ENCODE data around the gene PAM16. TPM values are rescaled to one million over a fixed set of nuclear protein-coding genes. Genes with fewer than 3 reads are reported as not detected.

PAM16 gene
- total and polyA plus RNA-seq, 4 donors = 23.0 to 183 (median 58.7) TPM

DNA sequence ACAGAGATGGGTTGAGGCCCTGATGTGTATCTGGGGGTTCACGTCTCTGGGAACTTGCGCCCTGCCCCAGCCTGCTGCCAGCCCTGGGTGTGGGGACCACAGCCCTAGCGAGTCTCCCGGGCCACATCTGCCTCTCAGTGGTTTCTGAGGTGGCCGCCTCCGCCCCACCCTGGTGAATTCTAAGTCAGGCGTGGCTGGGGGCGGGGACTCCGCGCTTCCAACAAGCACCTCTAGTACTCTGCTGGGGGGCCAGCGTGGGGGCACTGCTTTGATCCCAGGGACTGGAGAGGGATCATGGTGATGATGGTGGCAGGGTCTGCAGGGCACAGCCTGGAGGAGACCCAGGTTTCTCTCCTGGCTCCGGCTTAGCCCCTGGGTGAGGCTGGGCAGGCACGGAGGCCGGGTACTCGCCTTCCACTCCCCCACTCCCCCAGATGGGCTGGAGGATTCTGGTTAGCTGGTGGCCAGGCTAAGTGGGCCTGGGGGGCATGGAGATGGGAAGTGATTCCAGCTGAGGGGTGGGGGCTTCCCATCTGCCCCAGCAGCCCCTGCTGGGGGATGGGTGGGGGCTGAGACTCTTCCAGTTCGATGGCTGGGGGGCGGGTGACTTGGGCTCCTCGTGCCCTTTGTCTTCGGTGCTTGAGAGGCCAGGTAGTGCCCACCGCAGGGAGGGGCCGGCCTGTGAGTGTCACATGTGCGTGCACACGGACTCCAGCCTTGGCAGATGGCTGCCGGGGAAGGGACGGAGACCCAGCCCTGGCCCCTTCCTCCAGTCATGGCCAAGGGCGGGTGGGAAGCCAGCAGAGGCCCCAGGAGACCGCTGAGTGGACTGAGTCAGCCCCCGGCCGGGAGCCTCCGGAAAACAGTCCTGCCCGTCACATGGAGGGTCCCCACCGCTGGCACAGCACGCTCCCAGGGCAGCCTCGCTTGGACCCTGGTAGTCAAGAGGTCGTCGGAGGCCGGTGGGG is 31.4 kb downstream of the PAM16 start:
- Histone ChIP-seq H3K4me3 (no peak overlapping the region), H3K36me3 (ENCODE audit: control insufficient read depth in 4 of 4, insufficient read depth in 4 of 4, low read length in 4 of 4) (no peaks in the 10 kb centered on the region), H3K4me1 (ENCODE audit: control insufficient read depth in 5 of 5, insufficient read depth in 5 of 5, low read length in 5 of 5) (peaks cover 11 to 69% (median 64%) of the 10 kb centered on the region in 5 donors), H3K9me3 (ENCODE audit: control insufficient read depth in 4 of 4, insufficient read depth in 3 of 4, low read length in 3 of 4) (no peaks in the 10 kb centered on the region), H3K27ac (ENCODE audit: low read depth in 1 of 2, low read length in 1 of 2) (peak overlapping the region in 1 of 2 donors; percentile 78), H3K27me3 (ENCODE audit: control insufficient read depth in 3 of 3, insufficient read depth in 3 of 3, low read length in 2 of 3) (no peaks in the 10 kb centered on the region), H3K9ac (ENCODE audit: insufficient read depth in 1 of 2, low read length in 2 of 2) (no peak overlapping the region)
- DNase-seq = peak in 1 of 3 donors; percentile 26
- 53 to 69% methylated on average over 35 to 37 of the region's 37 CpGs for WGBS, 2 donors
- no peak for ATAC-seq (ENCODE audit: insufficient read depth, low FRiP score)
- TF ChIP-seq, protein P1, sequence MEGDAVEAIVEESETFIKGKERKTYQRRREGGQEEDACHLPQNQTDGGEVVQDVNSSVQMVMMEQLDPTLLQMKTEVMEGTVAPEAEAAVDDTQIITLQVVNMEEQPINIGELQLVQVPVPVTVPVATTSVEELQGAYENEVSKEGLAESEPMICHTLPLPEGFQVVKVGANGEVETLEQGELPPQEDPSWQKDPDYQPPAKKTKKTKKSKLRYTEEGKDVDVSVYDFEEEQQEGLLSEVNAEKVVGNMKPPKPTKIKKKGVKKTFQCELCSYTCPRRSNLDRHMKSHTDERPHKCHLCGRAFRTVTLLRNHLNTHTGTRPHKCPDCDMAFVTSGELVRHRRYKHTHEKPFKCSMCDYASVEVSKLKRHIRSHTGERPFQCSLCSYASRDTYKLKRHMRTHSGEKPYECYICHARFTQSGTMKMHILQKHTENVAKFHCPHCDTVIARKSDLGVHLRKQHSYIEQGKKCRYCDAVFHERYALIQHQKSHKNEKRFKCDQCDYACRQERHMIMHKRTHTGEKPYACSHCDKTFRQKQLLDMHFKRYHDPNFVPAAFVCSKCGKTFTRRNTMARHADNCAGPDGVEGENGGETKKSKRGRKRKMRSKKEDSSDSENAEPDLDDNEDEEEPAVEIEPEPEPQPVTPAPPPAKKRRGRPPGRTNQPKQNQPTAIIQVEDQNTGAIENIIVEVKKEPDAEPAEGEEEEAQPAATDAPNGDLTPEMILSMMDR (IDR thresholded peaks at IDR 0.05; ENCODE audit: control extremely low read depth, extremely low read depth) = no peak

DNA sequence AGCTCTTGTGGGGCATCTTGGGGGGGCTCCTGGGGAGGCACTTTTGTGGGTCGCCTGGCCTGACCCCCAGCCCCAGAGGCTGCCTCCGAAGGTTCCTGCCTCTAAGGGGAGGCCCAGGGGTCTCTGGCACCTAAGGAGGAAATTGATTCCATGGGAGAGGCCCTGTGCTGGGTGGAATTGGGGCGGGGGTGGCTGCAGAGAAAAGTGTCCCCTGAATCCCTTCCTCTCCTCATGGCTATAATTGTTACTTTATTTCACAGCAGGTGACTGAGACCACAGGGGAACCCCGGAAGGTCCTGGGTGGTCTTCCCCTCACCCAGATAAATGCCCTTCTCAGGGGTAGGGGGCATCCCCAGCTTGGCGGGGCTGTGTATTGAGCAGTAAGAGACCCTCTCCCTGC is 32.2 kb downstream of the PAM16 start:
- 71 to 86% methylated on average over 4 to 5 of the region's 5 CpGs for WGBS, 2 donors
- no peak overlapping the region for H3K4me3 ChIP-seq
- H3K4me1 ChIP-seq (ENCODE audit: control insufficient read depth in 5 of 5, insufficient read depth in 5 of 5, low read length in 5 of 5) = peaks cover 10 to 64% (median 58%) of the 10 kb centered on the region in 5 donors
- no peak for DNase-seq
- H3K27me3 ChIP-seq (ENCODE audit: control insufficient read depth in 3 of 3, insufficient read depth in 3 of 3, low read length in 2 of 3) = no peaks in the 10 kb centered on the region
- TF ChIP-seq, protein P1 (IDR thresholded peaks at IDR 0.05; ENCODE audit: control extremely low read depth, extremely low read depth) = no peak
- H3K36me3 ChIP-seq (ENCODE audit: control insufficient read depth in 4 of 4, insufficient read depth in 4 of 4, low read length in 4 of 4) = no peaks in the 10 kb centered on the region
- no peak overlapping the region for H3K9ac ChIP-seq (ENCODE audit: insufficient read depth in 1 of 2, low read length in 2 of 2)
- ATAC-seq (ENCODE audit: insufficient read depth, low FRiP score) = no peak
- H3K27ac ChIP-seq (ENCODE audit: low read depth in 1 of 2, low read length in 1 of 2) = peak overlapping the region in 1 of 2 donors; percentile 94
- H3K9me3 ChIP-seq (ENCODE audit: control insufficient read depth in 4 of 4, insufficient read depth in 3 of 4, low read length in 3 of 4) = no peaks in the 10 kb centered on the region

DNA sequence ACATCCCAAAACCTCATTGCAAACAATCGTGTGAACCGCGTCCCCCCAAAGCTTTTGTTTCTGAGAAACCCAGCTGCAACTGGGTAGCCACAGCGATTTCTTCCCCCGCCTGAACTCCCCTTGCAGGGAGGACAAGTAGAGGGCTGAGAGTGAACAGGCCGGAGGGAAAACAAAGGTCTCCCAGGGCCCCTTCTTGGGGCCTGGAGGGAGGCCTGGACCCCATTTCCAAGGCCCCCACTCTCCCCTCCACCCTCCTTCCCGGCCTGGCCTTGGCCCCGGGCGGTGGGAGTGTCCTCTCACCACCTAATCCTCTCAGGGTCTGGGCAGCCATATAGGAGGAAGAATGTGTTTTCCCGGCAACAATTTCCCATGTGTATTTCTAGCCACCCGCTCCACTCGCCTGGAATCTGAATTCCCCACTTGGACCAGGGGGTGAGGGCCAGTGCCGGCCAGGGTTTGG is 32.6 kb downstream of the PAM16 start:
- Histone ChIP-seq H3K4me3 (no peak overlapping the region), H3K9ac (ENCODE audit: insufficient read depth in 1 of 2, low read length in 2 of 2) (no peak overlapping the region), H3K27ac (ENCODE audit: low read depth in 1 of 2, low read length in 1 of 2) (peak overlapping the region in 1 of 2 donors; percentile 94), H3K36me3 (ENCODE audit: control insufficient read depth in 4 of 4, insufficient read depth in 4 of 4, low read length in 4 of 4) (no peaks in the 10 kb centered on the region), H3K4me1 (ENCODE audit: control insufficient read depth in 5 of 5, insufficient read depth in 5 of 5, low read length in 5 of 5) (peaks cover 6 to 59% (median 54%) of the 10 kb centered on the region in 5 donors), H3K27me3 (ENCODE audit: control insufficient read depth in 3 of 3, insufficient read depth in 3 of 3, low read length in 2 of 3) (no peaks in the 10 kb centered on the region), H3K9me3 (ENCODE audit: control insufficient read depth in 4 of 4, insufficient read depth in 3 of 4, low read length in 3 of 4) (no peaks in the 10 kb centered on the region)
- TF ChIP-seq, protein P1 (IDR thresholded peaks at IDR 0.05; ENCODE audit: control extremely low read depth, extremely low read depth) = no peak
- WGBS, 2 donors = 50 to 66% methylated on average over 13 of the region's 13 CpGs
- peak in 2 of 3 donors; percentile 39 to 53 for DNase-seq
- no peak for ATAC-seq (ENCODE audit: insufficient read depth, low FRiP score)

Data from lung (tissue), 12 donors.